WTC11 (cell line): ENCODE measurements around the gene SPOCK2. TPM values are rescaled to one million over a fixed set of nuclear protein-coding genes. Genes with fewer than 3 reads are reported as not detected.

Source experiments
- ATAC-seq: fragments of 200-7000 bp; cut with Tn5 transposase; 2 replicates; pipeline ENCODE4 v1.10.0; 2021; ENCODE audit warnings: mild to moderate bottlenecking, moderate library complexity
- CTCF ChIA-PET: fragments of 300-600 bp; sonication (Branson Sonifier 250); formaldehyde crosslinking; loops from one replicate; lab custom pipeline; 2021; ENCODE audit warnings: antibody characterized with exemption; lab: Charles Lee
- POLR2A ChIA-PET: fragments of 350-600 bp; sonication (Branson Sonifier 250); formaldehyde crosslinking; loops from one replicate; lab custom pipeline; 2021; ENCODE audit warnings: antibody characterized with exemption; lab: Charles Lee
- DNase-seq: peaks from one replicate; pipeline ENCODE4 v3.0.0; 2021; ENCODE audit warnings: low spot score
- H3K27ac Mint-ChIP-seq: 2 replicates; pipeline ENCODE4 v1.8.0; 2021; ENCODE audit warnings: mixed read lengths
- H3K27me3 Mint-ChIP-seq: 2 replicates; pipeline ENCODE4 v1.8.0; 2021; ENCODE audit warnings: low read depth, mild to moderate bottlenecking, moderate library complexity, mixed read lengths
- H3K36me3 Mint-ChIP-seq: 2 replicates; pipeline ENCODE4 v1.8.0; 2021; ENCODE audit warnings: mixed read lengths
- H3K4me1 Mint-ChIP-seq: 2 replicates; pipeline ENCODE4 v1.8.0; 2022; ENCODE audit warnings: mixed read lengths
- H3K4me3 Mint-ChIP-seq: 2 replicates; pipeline ENCODE4 v1.8.0; 2021; ENCODE audit warnings: mild to moderate bottlenecking, moderate library complexity, mixed read lengths
- H3K9me3 Mint-ChIP-seq: 2 replicates; pipeline ENCODE4 v1.8.0; 2021; ENCODE audit warnings: mixed read lengths
- E2F1 ChIP-seq: sonication (generic); formaldehyde crosslinking; IDR thresholded peaks from 2 replicates; pipeline ENCODE4 v1.8.0; 2022; ENCODE audit warnings: mild to moderate bottlenecking, missing genetic modification reagents
- FOXP4 ChIP-seq: sonication (generic); formaldehyde crosslinking; IDR thresholded peaks from 2 replicates; pipeline ENCODE4 v1.8.0; 2022; ENCODE audit warnings: mild to moderate bottlenecking, missing genetic modification reagents
- GABPB1 ChIP-seq: sonication (generic); formaldehyde crosslinking; IDR thresholded peaks from 2 replicates; pipeline ENCODE4 v1.8.1; 2023; ENCODE audit warnings: mild to moderate bottlenecking, missing genetic modification reagents
- JUN ChIP-seq: sonication (generic); formaldehyde crosslinking; IDR thresholded peaks from 2 replicates; pipeline ENCODE4 v1.8.0; 2023; ENCODE audit warnings: mild to moderate bottlenecking, missing genetic modification reagents
- MAX ChIP-seq: sonication (generic); formaldehyde crosslinking; IDR thresholded peaks from 2 replicates; pipeline ENCODE4 v1.8.0; 2022; ENCODE audit warnings: mild to moderate bottlenecking, missing genetic modification reagents
- MYBL2 ChIP-seq: sonication (generic); formaldehyde crosslinking; IDR thresholded peaks from 2 replicates; pipeline ENCODE4 v1.8.1; 2023; ENCODE audit warnings: mild to moderate bottlenecking, moderate library complexity, missing genetic modification reagents
- NFATC4 ChIP-seq: fragments of 250-450 bp; sonication (Bioruptor Pico); IDR thresholded peaks from 2 replicates; pipeline ENCODE4 v1.9.0; 2021; ENCODE audit warnings: mild to moderate bottlenecking
- PRDM15 ChIP-seq: sonication (generic); formaldehyde crosslinking; IDR thresholded peaks from 2 replicates; pipeline ENCODE4 v1.8.0; 2022; ENCODE audit warnings: missing genetic modification reagents
- TEAD4 ChIP-seq: sonication (generic); formaldehyde crosslinking; IDR thresholded peaks from 2 replicates; pipeline ENCODE4 v1.8.0; 2022; ENCODE audit warnings: mild to moderate bottlenecking, missing genetic modification reagents
- ZNF396 ChIP-seq: fragments of 250-450 bp; sonication (Bioruptor Pico); IDR thresholded peaks from 2 replicates; pipeline ENCODE4 v1.8.0; 2021; ENCODE audit warnings: mild to moderate bottlenecking, moderate library complexity, borderline replicate concordance
- ZNF416 ChIP-seq: fragments of 250-450 bp; sonication (Bioruptor Pico); IDR thresholded peaks from 2 replicates; pipeline ENCODE4 v1.9.0; 2021; ENCODE audit warnings: mild to moderate bottlenecking, inconsistent platforms
- ZNF423 ChIP-seq: fragments of 250-450 bp; sonication (Bioruptor Pico); IDR thresholded peaks from 2 replicates; pipeline ENCODE4 v2.1.2; 2022; ENCODE audit warnings: mild to moderate bottlenecking, moderate library complexity
- ZNF512 ChIP-seq: sonication (generic); formaldehyde crosslinking; IDR thresholded peaks from 2 replicates; pipeline ENCODE4 v1.8.1; 2022; ENCODE audit warnings: missing genetic modification reagents, borderline replicate concordance
- ZNF671 ChIP-seq: fragments of 250-450 bp; sonication (Bioruptor Pico); IDR thresholded peaks from 2 replicates; pipeline ENCODE4 v1.8.0; 2021; ENCODE audit warnings: mild to moderate bottlenecking
- total RNA-seq: library from RNA; stranded (reverse); gene quantifications from 3 replicates; pipeline ENCODE4 v1.2.3, GENCODE V29; 2021
- TF ChIP-seq, protein P1 (sequence below): sonication (generic); formaldehyde crosslinking; IDR thresholded peaks from 2 replicates; pipeline ENCODE4 v1.8.1; 2023; ENCODE audit warnings: mild to moderate bottlenecking, moderate library complexity, missing genetic modification reagents
- TF ChIP-seq, protein P2 (sequence below): sonication (generic); formaldehyde crosslinking; IDR thresholded peaks from 2 replicates; pipeline ENCODE4 v1.8.0; 2023; ENCODE audit warnings: missing genetic modification reagents, mild to moderate bottlenecking, borderline replicate concordance

The SPOCK2 gene
- total RNA-seq, 1 experiment from 2014 or later = 4.7 TPM

GRCh38 chr10:72096115-72097000 is 8.0 kb upstream of the SPOCK2 start (continued):
- TF ChIP-seq ZNF512 (CRISPR knock-in tag) (no peak), ZNF671 (CRISPR knock-in tag) (no peak), MYBL2 (CRISPR knock-in tag) (no peak), JUN (no peak), GABPB1 (CRISPR knock-in tag) (no peak), TEAD4 (CRISPR knock-in tag) (no peak)
- TF ChIP-seq, all 79 proteins: peak for 0

GRCh38 chr10:72095195-72095594 is 6.8 kb upstream of the SPOCK2 start:
- Mint-ChIP-seq H3K27ac (no peak overlapping the region), H3K9me3 (no peaks in the 10 kb centered on the region), H3K4me3 (no peak overlapping the region), H3K27me3 (peaks cover 2% of the 10 kb centered on the region), H3K36me3 (peaks cover 3% of the 10 kb centered on the region; the same call in 1 of the 2 replicates), H3K4me1 (no peaks in the 10 kb centered on the region)
- ATAC-seq = no peak
- TF ChIP-seq, protein P1, sequence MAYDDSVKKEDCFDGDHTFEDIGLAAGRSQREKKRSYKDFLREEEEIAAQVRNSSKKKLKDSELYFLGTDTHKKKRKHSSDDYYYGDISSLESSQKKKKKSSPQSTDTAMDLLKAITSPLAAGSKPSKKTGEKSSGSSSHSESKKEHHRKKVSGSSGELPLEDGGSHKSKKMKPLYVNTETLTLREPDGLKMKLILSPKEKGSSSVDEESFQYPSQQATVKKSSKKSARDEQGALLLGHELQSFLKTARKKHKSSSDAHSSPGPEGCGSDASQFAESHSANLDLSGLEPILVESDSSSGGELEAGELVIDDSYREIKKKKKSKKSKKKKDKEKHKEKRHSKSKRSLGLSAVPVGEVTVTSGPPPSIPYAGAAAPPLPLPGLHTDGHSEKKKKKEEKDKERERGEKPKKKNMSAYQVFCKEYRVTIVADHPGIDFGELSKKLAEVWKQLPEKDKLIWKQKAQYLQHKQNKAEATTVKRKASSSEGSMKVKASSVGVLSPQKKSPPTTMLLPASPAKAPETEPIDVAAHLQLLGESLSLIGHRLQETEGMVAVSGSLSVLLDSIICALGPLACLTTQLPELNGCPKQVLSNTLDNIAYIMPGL (CRISPR knock-in tag) = no peak
- ChIA-PET CTCF (interaction anchor here (0.6 to 0.7 kb wide), 2 partner anchors 8 to 200 kb away, joined by 3 read pairs; no protein-coding TSS in a partner anchor), POLR2A (interaction anchor here (0.7 kb wide), 1 partner anchor 260 kb away, joined by 5 read pairs; no protein-coding TSS in a partner anchor)
- no peak for DNase-seq

DNA sequence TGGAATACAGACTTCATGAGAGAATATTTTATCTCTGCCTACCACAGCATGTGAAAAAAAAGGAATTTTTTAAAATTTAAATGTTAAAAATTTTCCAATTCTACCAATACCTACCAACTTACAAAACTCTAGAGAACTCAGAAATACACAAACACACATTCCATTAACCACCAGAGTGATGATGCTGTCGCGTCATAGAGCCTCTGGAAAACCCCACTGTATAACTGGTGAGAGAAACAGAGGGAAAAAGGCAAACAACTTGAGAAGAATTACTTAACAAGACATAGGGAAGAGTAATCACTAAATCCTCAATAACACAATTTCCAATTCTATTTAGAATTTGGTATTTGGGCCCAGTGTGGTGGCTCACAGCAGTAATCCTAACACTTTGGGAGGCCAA is 6.2 kb upstream of the SPOCK2 start:
- ATAC-seq = no peak
- Mint-ChIP-seq H3K4me3 (no peak overlapping the region), H3K27ac (no peak overlapping the region)
- no peak for TF ChIP-seq MAX
- TF ChIP-seq ZNF416 (CRISPR knock-in tag) = no peak
- TF ChIP-seq, protein P2, sequence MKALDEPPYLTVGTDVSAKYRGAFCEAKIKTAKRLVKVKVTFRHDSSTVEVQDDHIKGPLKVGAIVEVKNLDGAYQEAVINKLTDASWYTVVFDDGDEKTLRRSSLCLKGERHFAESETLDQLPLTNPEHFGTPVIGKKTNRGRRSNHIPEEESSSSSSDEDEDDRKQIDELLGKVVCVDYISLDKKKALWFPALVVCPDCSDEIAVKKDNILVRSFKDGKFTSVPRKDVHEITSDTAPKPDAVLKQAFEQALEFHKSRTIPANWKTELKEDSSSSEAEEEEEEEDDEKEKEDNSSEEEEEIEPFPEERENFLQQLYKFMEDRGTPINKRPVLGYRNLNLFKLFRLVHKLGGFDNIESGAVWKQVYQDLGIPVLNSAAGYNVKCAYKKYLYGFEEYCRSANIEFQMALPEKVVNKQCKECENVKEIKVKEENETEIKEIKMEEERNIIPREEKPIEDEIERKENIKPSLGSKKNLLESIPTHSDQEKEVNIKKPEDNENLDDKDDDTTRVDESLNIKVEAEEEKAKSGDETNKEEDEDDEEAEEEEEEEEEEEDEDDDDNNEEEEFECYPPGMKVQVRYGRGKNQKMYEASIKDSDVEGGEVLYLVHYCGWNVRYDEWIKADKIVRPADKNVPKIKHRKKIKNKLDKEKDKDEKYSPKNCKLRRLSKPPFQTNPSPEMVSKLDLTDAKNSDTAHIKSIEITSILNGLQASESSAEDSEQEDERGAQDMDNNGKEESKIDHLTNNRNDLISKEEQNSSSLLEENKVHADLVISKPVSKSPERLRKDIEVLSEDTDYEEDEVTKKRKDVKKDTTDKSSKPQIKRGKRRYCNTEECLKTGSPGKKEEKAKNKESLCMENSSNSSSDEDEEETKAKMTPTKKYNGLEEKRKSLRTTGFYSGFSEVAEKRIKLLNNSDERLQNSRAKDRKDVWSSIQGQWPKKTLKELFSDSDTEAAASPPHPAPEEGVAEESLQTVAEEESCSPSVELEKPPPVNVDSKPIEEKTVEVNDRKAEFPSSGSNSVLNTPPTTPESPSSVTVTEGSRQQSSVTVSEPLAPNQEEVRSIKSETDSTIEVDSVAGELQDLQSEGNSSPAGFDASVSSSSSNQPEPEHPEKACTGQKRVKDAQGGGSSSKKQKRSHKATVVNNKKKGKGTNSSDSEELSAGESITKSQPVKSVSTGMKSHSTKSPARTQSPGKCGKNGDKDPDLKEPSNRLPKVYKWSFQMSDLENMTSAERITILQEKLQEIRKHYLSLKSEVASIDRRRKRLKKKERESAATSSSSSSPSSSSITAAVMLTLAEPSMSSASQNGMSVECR = no peak
- no peak for TF ChIP-seq FOXP4
- no peak for TF ChIP-seq ZNF423
- no peak for TF ChIP-seq ZNF671 (CRISPR knock-in tag)
- TF ChIP-seq NFATC4 = no peak
- TF ChIP-seq ZNF396 (CRISPR knock-in tag) = no peak
- TF ChIP-seq PRDM15 (CRISPR knock-in tag) = no peak
- TF ChIP-seq E2F1 (CRISPR knock-in tag) = no peak

More for the DNA sequence above, 6.2 kb upstream of the SPOCK2 start:
- DNase-seq = no peak
- CTCF ChIA-PET = interaction anchor here (2.0 kb wide), 1 partner anchor 25 kb away, joined by 5 read pairs; no protein-coding TSS in a partner anchor
- Mint-ChIP-seq H3K27me3 (peaks cover 8% of the 10 kb centered on the region), H3K36me3 (peaks cover 3% of the 10 kb centered on the region; the same call in 1 of the 2 replicates), H3K9me3 (no peaks in the 10 kb centered on the region), H3K4me1 (peaks cover 3% of the 10 kb centered on the region)
- POLR2A ChIA-PET = no interaction called here
